ENCODE results near the gene TOMT. TPM values are rescaled to one million over a fixed set of nuclear protein-coding genes. Genes with fewer than 3 reads are reported as not detected.

TOMT gene
- total and polyA plus RNA-seq, 2 experiments from 2014 or later: not detected

Small RNA genes within 50 kb of the gene (microRNA-seq; reads per million reads assigned to microRNA genes)
- not detected for gene MIR3165

Small RNA genes within 50 kb of the gene (small RNA-seq; reads per million reads assigned to genes)
- gene MIR3165 (ENCODE audit: low replicate concordance): not detected

Other genes with a start within 250 kb of the TOMT start
- not detected in 2 replicates for gene DEFB131B, start 227.5 kb upstream of the TOMT start, total RNA-seq (2014; rRNA removed; shearing (Covaris generic))
- gene DEFB131B, start 227.5 kb upstream of the TOMT start, polyA plus RNA-seq (2016; fragmentation: Nextera tagmentation; extraction: Ambion mirVana): not detected in 2 replicates
- gene XNDC1N, start 177.3 kb upstream of the TOMT start, total RNA-seq (2014; rRNA removed; shearing (Covaris generic)): 13.0 and 19.5 TPM in 2 replicates
- 9.0 and 11.0 TPM in 2 replicates for gene XNDC1N, start 177.3 kb upstream of the TOMT start, polyA plus RNA-seq (2016; fragmentation: Nextera tagmentation; extraction: Ambion mirVana)
- 37.7 and 57.1 TPM in 2 replicates for gene RNF121, start 176.9 kb upstream of the TOMT start, total RNA-seq (2014; rRNA removed; shearing (Covaris generic))
- gene RNF121, start 176.9 kb upstream of the TOMT start, polyA plus RNA-seq (2016; fragmentation: Nextera tagmentation; extraction: Ambion mirVana): 7.8 and 8.7 TPM in 2 replicates
- 5.2 and 11.2 TPM in 2 replicates for gene IL18BP, start 107.0 kb upstream of the TOMT start, total RNA-seq (2014; rRNA removed; shearing (Covaris generic))
- 3.7 and 3.8 TPM in 2 replicates for gene IL18BP, start 107.0 kb upstream of the TOMT start, polyA plus RNA-seq (2016; fragmentation: Nextera tagmentation; extraction: Ambion mirVana)
- 90.5 and 104 TPM in 2 replicates for gene NUMA1, start 25.4 kb upstream of the TOMT start, total RNA-seq (2014; rRNA removed; shearing (Covaris generic))
- 30.4 and 33.2 TPM in 2 replicates for gene NUMA1, start 25.4 kb upstream of the TOMT start, polyA plus RNA-seq (2016; fragmentation: Nextera tagmentation; extraction: Ambion mirVana)
- gene LRRC51, start 25.1 kb upstream of the TOMT start, total RNA-seq (2014; rRNA removed; shearing (Covaris generic)): 3.6 and 4.3 TPM in 2 replicates
- gene LRRC51, start 25.1 kb upstream of the TOMT start, polyA plus RNA-seq (2016; fragmentation: Nextera tagmentation; extraction: Ambion mirVana): 4.2 and 4.8 TPM in 2 replicates
- 106 and 112 TPM in 2 replicates for gene LAMTOR1, start 2.6 kb upstream of the TOMT start, total RNA-seq (2014; rRNA removed; shearing (Covaris generic))
- gene LAMTOR1, start 2.6 kb upstream of the TOMT start, polyA plus RNA-seq (2016; fragmentation: Nextera tagmentation; extraction: Ambion mirVana): 157 and 168 TPM in 2 replicates
- 42.3 and 52.1 TPM in 2 replicates for gene ANAPC15, start 6.8 kb downstream of the TOMT start, total RNA-seq (2014; rRNA removed; shearing (Covaris generic))
- gene ANAPC15, start 6.8 kb downstream of the TOMT start, polyA plus RNA-seq (2016; fragmentation: Nextera tagmentation; extraction: Ambion mirVana): 110 and 117 TPM in 2 replicates
- not detected in 2 replicates for gene FOLR3, start 29.8 kb downstream of the TOMT start, total RNA-seq (2014; rRNA removed; shearing (Covaris generic))
- gene FOLR3, start 29.8 kb downstream of the TOMT start, polyA plus RNA-seq (2016; fragmentation: Nextera tagmentation; extraction: Ambion mirVana): not detected in 2 replicates
- gene FOLR1, start 86.2 kb downstream of the TOMT start, total RNA-seq (2014; rRNA removed; shearing (Covaris generic)): 0.27 TPM in 1 of 2 replicates, not detected in the other
- 0.42 and 0.68 TPM in 2 replicates for gene FOLR1, start 86.2 kb downstream of the TOMT start, polyA plus RNA-seq (2016; fragmentation: Nextera tagmentation; extraction: Ambion mirVana)
- gene FOLR2, start 110.9 kb downstream of the TOMT start, total RNA-seq (2014; rRNA removed; shearing (Covaris generic)): not detected in 2 replicates
- not detected in 2 replicates for gene FOLR2, start 110.9 kb downstream of the TOMT start, polyA plus RNA-seq (2016; fragmentation: Nextera tagmentation; extraction: Ambion mirVana)
- 54.3 and 54.7 TPM in 2 replicates for gene INPPL1, start 118.8 kb downstream of the TOMT start, total RNA-seq (2014; rRNA removed; shearing (Covaris generic))
- 15.5 and 21.5 TPM in 2 replicates for gene INPPL1, start 118.8 kb downstream of the TOMT start, polyA plus RNA-seq (2016; fragmentation: Nextera tagmentation; extraction: Ambion mirVana)
- gene PHOX2A, start 138.3 kb downstream of the TOMT start, total RNA-seq (2014; rRNA removed; shearing (Covaris generic)): not detected in 2 replicates
- 0.23 and 0.31 TPM in 2 replicates for gene PHOX2A, start 138.3 kb downstream of the TOMT start, polyA plus RNA-seq (2016; fragmentation: Nextera tagmentation; extraction: Ambion mirVana)

All from GM23338 (cell line).